Spleen (tissue), 11 donors: ENCODE results near the gene SFXN5. TPM values are rescaled to one million over a fixed set of nuclear protein-coding genes. Genes with fewer than 3 reads are reported as not detected.

Experiments used
- DNase-seq: peaks from one replicate; pipeline ENCODE4 v3.0.0-alpha.2; 2020
- H3K27ac ChIP-seq, 8 donors: fragments of 200-600 bp; sonication (generic) in 7 of 8; 1 replicate in 4 of 8; 2 replicates in 4 of 8; pipeline versions ENCODE4 v1.5.0 to v1.8.0; 2016 to 2021; ENCODE audit warnings: inconsistent platforms in 4 of 8, mild to moderate bottlenecking in 4 of 8, moderate library complexity in 1 of 8
- H3K27me3 ChIP-seq, 7 donors: fragments of 200-600 bp; sonication (generic) in 6 of 7; replicated peaks in 1 of 7; 1 replicate in 4 of 7; 2 replicates in 3 of 7; pipeline versions ENCODE4 v1.5.0 to v1.8.0; 2016 to 2021; ENCODE audit warnings: inconsistent platforms in 3 of 7, mild to moderate bottlenecking in 1 of 7
- H3K36me3 ChIP-seq, 6 donors: fragments of 200-600 bp; sonication (generic) in 5 of 6; 1 replicate in 4 of 6; 2 replicates in 2 of 6; pipeline versions ENCODE4 v1.5.0 to v1.8.0; 2016 to 2021; ENCODE audit warnings: inconsistent platforms in 2 of 6
- H3K4me1 ChIP-seq, 6 donors: fragments of 200-600 bp; sonication (generic) in 5 of 6; 1 replicate in 3 of 6; 2 replicates in 3 of 6; pipeline versions ENCODE4 v1.5.0 to v1.8.0; 2016 to 2021; ENCODE audit warnings: inconsistent platforms in 3 of 6
- H3K4me3 ChIP-seq, 8 donors: fragments of 200-600 bp; sonication (generic) in 7 of 8; 1 replicate in 4 of 8; 2 replicates in 4 of 8; pipeline versions ENCODE4 v1.5.0 to v1.8.0; 2016 to 2021; ENCODE audit warnings: inconsistent platforms in 4 of 8, mild to moderate bottlenecking in 4 of 8, moderate library complexity in 2 of 8
- H3K9me3 ChIP-seq, 8 donors: fragments of 200-600 bp; sonication (generic) in 7 of 8; 1 replicate in 4 of 8; 2 replicates in 4 of 8; pipeline versions ENCODE4 v1.5.0 to v1.8.0; 2016 to 2021; ENCODE audit warnings: inconsistent platforms in 4 of 8
- CTCF ChIP-seq, 11 experiments: fragments of 200-600 bp in 7 of 11; fragments of 450-650 bp in 4 of 11; sonication (generic) in 4 of 11; IDR thresholded peaks in 8 of 11; conservative IDR thresholded peaks in 3 of 11; 1 replicate in 7 of 11; 2 replicates in 4 of 11; pipeline versions ENCODE4 v1.4.0 to v1.8.0; 2016 to 2021; ENCODE audit warnings: antibody characterized with exemption in 11 of 11, inconsistent platforms in 4 of 11, mild to moderate bottlenecking in 1 of 11
- POLR2A ChIP-seq, 3 donors: fragments of 450-650 bp; IDR thresholded peaks; one replicate each; pipeline ENCODE4 v1.5.1; 2017; ENCODE audit warnings: antibody characterized with exemption in 3 of 3, mild to moderate bottlenecking in 1 of 3
- POLR2AphosphoS5 ChIP-seq, 3 donors: sonication (generic); formaldehyde crosslinking; IDR thresholded peaks; one replicate each; pipeline ENCODE4 v1.5.1; 2017; ENCODE audit warnings: antibody characterized with exemption in 3 of 3
- WGBS, 5 donors: extraction: QIAGEN DNeasy Blood & Tissue Kit in 3 of 5; methylation state at CpG; one replicate each; pipeline versions ENCODE4 v1.1.5 to v1.1.7; 2013 to 2018; 5-methylcytosine and 5-hydroxymethylcytosine counted together
- intact Hi-C: fragments of 100-400 bp; cut with DNase I; formaldehyde crosslinking; loops from one replicate; pipeline ENCODE4 v1.15.0; 2023; ENCODE audit warnings: low total_unique reads
- polyA plus RNA-seq, 3 donors: library from polyadenylated mRNA; stranded (reverse); fragments of 200-250 nt; gene quantifications; one replicate each; pipeline ENCODE4 v1.2.1, GENCODE V29; 2013
- total RNA-seq, 7 donors: library from RNA; depleted of rRNA in 3 of 7; stranded (reverse); fragments of >200 nt in 3 of 7; fragmentation: NEBNext Ultra II Directional in 4 of 7; extraction: Animal tissue kit (Norgen Biotek cat#: 25700) in 4 of 7; gene quantifications; one replicate each; pipeline versions ENCODE4 v1.1.0 to v1.2.1, GENCODE V29; 2016 to 2021
- donor health status: healthy with polysubstance abuse.
- donor health status: DM: no; HTN: no; CAD: no; lungs with moderate emphysema.
- donor health status: DM: no; HTN: no; CAD: no.
- donor health status: Bipolar disorder and iron deficiency.
- donor health status: healthy.
- donor health status: DM: no; HTN: no; CAD: no.
- donor health status: DM: yes; HTN: yes; CAD: no.

SFXN5 gene
- total and polyA plus RNA-seq, 10 donors = 2.6 to 41.4 (median 22.9) TPM

GRCh38 chr2:73063909-73064875 lies 7.3 kb downstream of the SFXN5 start:
- DNase-seq = peak; percentile 34
- 91 to 95% (median 93%) methylated on average over 8 of the region's 8 CpGs for WGBS, 5 donors
- intact Hi-C loops = no loop called here

GRCh38 chr2:73063472-73063871 lies 8.0 kb downstream of the SFXN5 start:
- TF ChIP-seq POLR2A (IDR thresholded peaks at IDR 0.05) (no peak), CTCF (IDR thresholded peaks at IDR 0.05 in 8 of 11, conservative IDR thresholded peaks at IDR 0.05 in 3 of 11) (no peak), POLR2AphosphoS5 (IDR thresholded peaks at IDR 0.05) (no peak)
- intact Hi-C loops = no loop called here
- Histone ChIP-seq H3K36me3 (peaks cover 0 to 34% (median 1%) of the 10 kb centered on the region in 6 donors), H3K4me1 (peaks cover 0 to 8% (median 1%) of the 10 kb centered on the region in 6 donors), H3K27me3 (no peaks in the 10 kb centered on the region), H3K9me3 (no peaks in the 10 kb centered on the region), H3K4me3 (no peak overlapping the region), H3K27ac (no peak overlapping the region)
- WGBS, 5 donors = 84 to 90% (median 86%) methylated on average over 4 of the region's 4 CpGs
- no peak for DNase-seq

More at GRCh38 chr2:73063909-73064875, 7.3 kb downstream of the SFXN5 start:
- TF ChIP-seq CTCF (IDR thresholded peaks at IDR 0.05 in 8 of 11, conservative IDR thresholded peaks at IDR 0.05 in 3 of 11) (no peak), POLR2AphosphoS5 (IDR thresholded peaks at IDR 0.05) (no peak), POLR2A (IDR thresholded peaks at IDR 0.05) (no peak)
- Histone ChIP-seq H3K27ac (no peak overlapping the region), H3K9me3 (no peaks in the 10 kb centered on the region), H3K27me3 (no peaks in the 10 kb centered on the region), H3K4me3 (no peak overlapping the region), H3K4me1 (peaks cover under 1 to 15% (median 5%) of the 10 kb centered on the region in 6 donors), H3K36me3 (peaks cover 0 to 27% (median 0%) of the 10 kb centered on the region in 6 donors)

- TF ChIP-seq POLR2AphosphoS5 (IDR thresholded peaks at IDR 0.05) = peak in 1 of 3 donors; percentile 10
- no peak for TF ChIP-seq CTCF (IDR thresholded peaks at IDR 0.05 in 8 of 11, conservative IDR thresholded peaks at IDR 0.05 in 3 of 11)
- Histone ChIP-seq H3K4me3 (no peak overlapping the region), H3K36me3 (peaks cover 0 to 68% (median 27%) of the 10 kb centered on the region in 6 donors), H3K27me3 (no peaks in the 10 kb centered on the region), H3K4me1 (no peaks in the 10 kb centered on the region), H3K27ac (no peak overlapping the region), H3K9me3 (peaks cover 2 to 21% (median 18%) of the 10 kb centered on the region in 8 donors)
- intact Hi-C loops = no loop called here
- WGBS, 5 donors = 62 to 87% (median 72%) methylated on average over 5 to 6 of the region's 6 CpGs
- no peak for DNase-seq
These were observed 12.4 kb downstream of the SFXN5 start for GRCh38 chr2:73059106-73059505.

DNA sequence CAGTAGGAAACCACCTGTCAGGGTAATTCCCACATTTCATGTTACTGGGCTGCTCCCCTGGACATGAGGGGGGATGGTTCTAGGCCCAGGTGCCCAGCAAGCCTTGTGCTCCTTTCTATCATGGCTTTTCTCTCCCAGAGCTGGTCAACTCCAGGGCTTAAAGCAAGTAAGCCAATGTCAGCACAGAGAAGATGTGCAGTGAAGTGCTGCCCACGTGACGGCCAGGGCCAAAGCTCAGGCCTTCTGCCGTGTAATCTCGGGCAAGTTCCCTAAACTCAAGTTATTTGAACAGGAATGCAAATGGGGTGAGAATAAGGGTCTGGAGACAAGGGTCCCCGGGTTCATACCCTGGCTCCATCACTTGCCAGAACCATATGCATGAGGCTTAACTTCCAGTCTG lies 16.5 kb downstream of the SFXN5 start:
- Histone ChIP-seq H3K4me3 (no peak overlapping the region), H3K27me3 (no peaks in the 10 kb centered on the region), H3K9me3 (peaks cover 2 to 21% (median 18%) of the 10 kb centered on the region in 8 donors), H3K4me1 (no peaks in the 10 kb centered on the region), H3K27ac (no peak overlapping the region), H3K36me3 (peaks cover 0 to 78% (median 27%) of the 10 kb centered on the region in 6 donors)
- no peak for DNase-seq
- no peak for TF ChIP-seq POLR2AphosphoS5 (IDR thresholded peaks at IDR 0.05)
- intact Hi-C loops = no loop called here
- WGBS, 5 donors = 79 to 97% (median 88%) methylated on average over 5 of the region's 5 CpGs
